ENCODE measurements around the gene GANAB. TPM values are rescaled to one million over a fixed set of nuclear protein-coding genes. Genes with fewer than 3 reads are reported as not detected.

The GANAB gene
- total RNA-seq, 1 donor from 2014 or later, result 271 TPM

- DNase-seq (ENCODE audit: low read depth), result no peak
- Histone ChIP-seq H3K27me3 (ENCODE audit: control insufficient read depth, insufficient read depth, low read length) (no peaks in the 10 kb centered on the region), H3K4me3 (ENCODE audit: low read depth, low read length) (peak overlapping the region; percentile 61), H3K36me3 (ENCODE audit: control insufficient read depth, insufficient read depth, low read length) (peaks cover 1% of the 10 kb centered on the region)
- TF ChIP-seq CTCF (IDR thresholded peaks at IDR 0.05; ENCODE audit: insufficient read depth, low read length, poor library complexity, severe bottlenecking), result no peak
These were observed 805 bp downstream of the GANAB start for GRCh38 chr11:62645671-62645945.

DNA sequence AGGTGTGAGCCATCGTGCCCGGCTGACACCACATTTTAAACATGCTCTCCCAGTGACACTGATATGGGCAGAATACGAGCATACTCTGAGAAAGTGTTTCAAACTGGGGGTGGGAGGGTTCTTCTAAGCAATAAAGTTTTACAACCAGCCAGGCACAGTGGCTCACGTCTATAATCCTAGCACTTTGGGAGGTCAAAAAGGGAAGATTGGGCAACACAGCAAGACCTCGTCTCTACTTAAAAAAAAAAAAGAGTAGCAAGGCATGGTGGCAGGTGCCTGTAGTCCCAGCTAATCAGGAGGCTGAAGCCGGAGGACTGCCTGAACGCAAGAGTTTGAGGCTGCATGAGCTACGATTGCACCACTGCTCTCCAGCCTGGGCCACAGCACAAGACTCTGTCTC, 2.2 kb downstream of the GANAB start:
- Histone ChIP-seq H3K36me3 (ENCODE audit: control insufficient read depth, insufficient read depth, low read length) (peaks cover 3% of the 10 kb centered on the region), H3K4me3 (ENCODE audit: low read depth, low read length) (no peak overlapping the region), H3K27me3 (ENCODE audit: control insufficient read depth, insufficient read depth, low read length) (no peaks in the 10 kb centered on the region)
- TF ChIP-seq CTCF (IDR thresholded peaks at IDR 0.05; ENCODE audit: insufficient read depth, low read length, poor library complexity, severe bottlenecking), result no peak
- no peak for DNase-seq (ENCODE audit: low read depth)

DNA sequence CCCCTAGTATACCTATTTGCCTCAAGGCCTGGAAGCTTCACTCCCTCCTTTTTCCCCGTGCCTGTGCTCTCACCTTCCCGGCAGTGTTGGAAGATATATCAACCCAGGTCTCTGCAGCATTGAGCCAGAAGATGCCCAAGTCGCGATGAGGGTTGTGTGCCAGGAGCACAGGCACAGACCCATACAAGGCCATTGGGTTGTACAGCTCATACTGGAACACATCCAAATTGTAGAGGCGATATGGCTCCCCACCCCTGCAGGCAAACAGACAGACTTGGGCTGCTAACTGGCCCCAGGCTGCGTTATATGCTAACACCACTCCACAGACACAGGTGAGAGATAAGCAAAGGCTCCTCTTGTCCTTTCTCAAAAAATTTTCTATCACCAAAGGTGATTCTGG, 13.9 kb downstream of the GANAB start:
- TF ChIP-seq CTCF (IDR thresholded peaks at IDR 0.05; ENCODE audit: insufficient read depth, low read length, poor library complexity, severe bottlenecking), result no peak
- Histone ChIP-seq H3K27me3 (ENCODE audit: control insufficient read depth, insufficient read depth, low read length) (no peaks in the 10 kb centered on the region), H3K4me3 (ENCODE audit: low read depth, low read length) (no peak overlapping the region), H3K36me3 (ENCODE audit: control insufficient read depth, insufficient read depth, low read length) (peaks cover 8% of the 10 kb centered on the region)
- no peak for DNase-seq (ENCODE audit: low read depth)

- Histone ChIP-seq H3K36me3 (ENCODE audit: control insufficient read depth, insufficient read depth, low read length) (peaks cover 9% of the 10 kb centered on the region), H3K27me3 (ENCODE audit: control insufficient read depth, insufficient read depth, low read length) (no peaks in the 10 kb centered on the region), H3K4me3 (ENCODE audit: low read depth, low read length) (no peak overlapping the region)
- DNase-seq (ENCODE audit: low read depth), result no peak
- no peak for TF ChIP-seq CTCF (IDR thresholded peaks at IDR 0.05; ENCODE audit: insufficient read depth, low read length, poor library complexity, severe bottlenecking)
These were observed 18.7 kb downstream of the GANAB start for GRCh38 chr11:62627713-62628112.

- no peak overlapping the region for H3K4me3 ChIP-seq (ENCODE audit: low read depth, low read length)
- H3K27me3 ChIP-seq (ENCODE audit: control insufficient read depth, insufficient read depth, low read length), result no peaks in the 10 kb centered on the region
- peaks cover 3% of the 10 kb centered on the region for H3K36me3 ChIP-seq (ENCODE audit: control insufficient read depth, insufficient read depth, low read length)
- no peak for DNase-seq (ENCODE audit: low read depth)
- TF ChIP-seq CTCF (IDR thresholded peaks at IDR 0.05; ENCODE audit: insufficient read depth, low read length, poor library complexity, severe bottlenecking), result no peak
These were observed 23.8 kb downstream of the GANAB start for GRCh38 chr11:62622476-62623089.

Data from kidney epithelial cell (primary cell).